Activated B cell treated with CpG ODN at 0.5 μM for 24 hours (primary cell): ENCODE measurements around the gene CDC42EP3. TPM values are rescaled to one million over a fixed set of nuclear protein-coding genes. Genes with fewer than 3 reads are reported as not detected.

Source experiments
- ATAC-seq: fragments of 200-7000 bp; cut with Tn5 transposase; one replicate; pipeline ENCODE4 v1.10.0; 2021; ENCODE audit warnings: low read depth, mild to moderate bottlenecking, moderate library complexity
- CTCF ChIA-PET: fragments of 350-600 bp; sonication (Branson Sonifier 250); formaldehyde crosslinking; loops from one replicate; lab custom pipeline; 2021; ENCODE audit warnings: antibody characterized with exemption; lab: Charles Lee
- POLR2A ChIA-PET: fragments of 350-600 bp; sonication (Branson Sonifier 250); formaldehyde crosslinking; loops from one replicate; lab custom pipeline; 2021; ENCODE audit warnings: antibody characterized with exemption; lab: Charles Lee
- DNase-seq: peaks from one replicate; pipeline ENCODE4 v3.0.0; 2022
- H3K27ac Mint-ChIP-seq: one replicate; pipeline ENCODE4 v1.8.0; 2020; ENCODE audit warnings: mixed read lengths
- H3K27me3 Mint-ChIP-seq: one replicate; pipeline ENCODE4 v1.8.0; 2021; ENCODE audit warnings: mixed read lengths
- H3K36me3 Mint-ChIP-seq: one replicate; pipeline ENCODE4 v1.8.0; 2021; ENCODE audit warnings: low read depth, mixed read lengths
- H3K4me1 Mint-ChIP-seq: one replicate; pipeline ENCODE4 v1.8.0; 2021; ENCODE audit warnings: mixed read lengths
- H3K4me3 Mint-ChIP-seq: one replicate; pipeline ENCODE4 v1.8.0; 2020; ENCODE audit warnings: mild to moderate bottlenecking, mixed read lengths
- H3K9me3 Mint-ChIP-seq: one replicate; pipeline ENCODE4 v1.8.0; 2020; ENCODE audit warnings: mixed read lengths
- intact Hi-C: fragments of 100-400 bp; cut with micrococcal nuclease; formaldehyde crosslinking; loops from one replicate; pipeline ENCODE4 v1.15.1; 2024
- total RNA-seq: library from RNA; stranded (reverse); gene quantifications from 2 replicates; pipeline ENCODE4 v1.2.3, GENCODE V29; 2022
- TF ChIP-seq, protein P1 (sequence below): fragments of 200-600 bp; IDR thresholded peaks from one replicate; pipeline ENCODE4 v1.8.0; 2022; ENCODE audit warnings: antibody characterized with exemption, mild to moderate bottlenecking

CDC42EP3 gene
- total RNA-seq, 1 donor from 2014 or later: 33.2 TPM

DNA sequence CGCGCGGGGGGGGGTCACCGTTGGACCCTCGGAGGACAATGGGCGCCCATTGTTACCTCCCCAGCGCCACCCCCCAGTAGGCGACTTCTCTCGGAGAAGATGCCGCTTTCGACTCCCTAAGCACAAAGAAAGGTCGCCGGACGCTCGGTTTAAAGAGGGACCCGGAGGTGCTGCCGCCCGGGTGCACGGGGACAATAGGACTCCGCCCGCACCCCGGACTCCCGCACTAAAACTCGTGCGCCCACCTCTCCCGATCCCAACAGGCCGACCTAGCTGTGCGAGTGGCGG, 318 bp upstream of the CDC42EP3 start:
- ATAC-seq (peak; percentile 25), DNase-seq (no peak)
- ChIA-PET POLR2A (interaction anchor here (0.8 to 7.3 kb wide), 12 partner anchors 10 to 281 kb away, joined by 3 to 106 read pairs (median 4); no protein-coding TSS in a partner anchor), CTCF (interaction anchor here (1.2 to 2.4 kb wide), 3 partner anchors 28 to 257 kb away, joined by 3 to 10 read pairs (median 5); no protein-coding TSS in a partner anchor)
- Mint-ChIP-seq H3K27ac (peak overlapping the region; percentile 84), H3K4me1 (peaks cover 56% of the 10 kb centered on the region), H3K4me3 (peak overlapping the region; percentile 90), H3K36me3 (peaks cover 12% of the 10 kb centered on the region), H3K27me3 (no peaks in the 10 kb centered on the region), H3K9me3 (no peaks in the 10 kb centered on the region)
- intact Hi-C loops: loop anchor here (1.0 to 5.0 kb wide), 6 partner anchors 36 to 279 kb away; no protein-coding TSS in a partner anchor
- TF ChIP-seq, protein P1, sequence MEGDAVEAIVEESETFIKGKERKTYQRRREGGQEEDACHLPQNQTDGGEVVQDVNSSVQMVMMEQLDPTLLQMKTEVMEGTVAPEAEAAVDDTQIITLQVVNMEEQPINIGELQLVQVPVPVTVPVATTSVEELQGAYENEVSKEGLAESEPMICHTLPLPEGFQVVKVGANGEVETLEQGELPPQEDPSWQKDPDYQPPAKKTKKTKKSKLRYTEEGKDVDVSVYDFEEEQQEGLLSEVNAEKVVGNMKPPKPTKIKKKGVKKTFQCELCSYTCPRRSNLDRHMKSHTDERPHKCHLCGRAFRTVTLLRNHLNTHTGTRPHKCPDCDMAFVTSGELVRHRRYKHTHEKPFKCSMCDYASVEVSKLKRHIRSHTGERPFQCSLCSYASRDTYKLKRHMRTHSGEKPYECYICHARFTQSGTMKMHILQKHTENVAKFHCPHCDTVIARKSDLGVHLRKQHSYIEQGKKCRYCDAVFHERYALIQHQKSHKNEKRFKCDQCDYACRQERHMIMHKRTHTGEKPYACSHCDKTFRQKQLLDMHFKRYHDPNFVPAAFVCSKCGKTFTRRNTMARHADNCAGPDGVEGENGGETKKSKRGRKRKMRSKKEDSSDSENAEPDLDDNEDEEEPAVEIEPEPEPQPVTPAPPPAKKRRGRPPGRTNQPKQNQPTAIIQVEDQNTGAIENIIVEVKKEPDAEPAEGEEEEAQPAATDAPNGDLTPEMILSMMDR: no peak

DNA sequence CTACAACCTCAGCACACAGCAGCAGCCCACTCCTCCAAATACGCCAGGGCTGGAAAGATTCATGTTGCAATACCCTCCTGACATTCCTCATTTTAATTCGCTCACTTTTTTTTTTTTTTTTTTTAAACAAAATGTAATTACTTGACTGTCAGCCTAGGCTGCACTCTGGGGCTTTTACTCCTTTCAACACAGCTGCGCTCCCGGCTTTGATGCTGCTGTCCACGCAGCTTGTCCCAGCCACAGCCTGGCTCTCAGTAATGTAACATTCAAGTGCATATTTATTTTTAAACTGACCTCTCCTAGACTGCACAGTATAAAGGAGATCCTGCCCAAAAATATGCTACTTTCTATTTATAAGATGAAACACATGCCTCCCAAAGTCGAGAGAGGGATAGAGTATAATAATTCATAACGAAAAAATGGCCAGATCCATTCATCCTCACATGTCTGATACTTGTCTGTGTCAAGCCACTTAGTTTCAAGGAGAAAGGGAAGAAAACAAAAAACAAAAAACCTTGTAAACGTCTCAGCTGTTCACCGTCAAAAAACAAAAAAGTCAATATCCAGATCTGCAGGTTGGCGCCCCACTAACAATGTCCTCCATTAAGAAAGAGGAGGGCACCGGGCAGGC, 949 bp downstream of the CDC42EP3 start:
- intact Hi-C loops: loop anchor here (1.0 to 5.0 kb wide), 4 partner anchors 15 to 278 kb away; no protein-coding TSS in a partner anchor
- POLR2A ChIA-PET: interaction anchor here (0.5 to 7.3 kb wide), 14 partner anchors 8 to 586 kb away, joined by 3 to 106 read pairs (median 3); partner anchors contain the start of genes GPATCH11 and HEATR5B
- no peak for DNase-seq
- peaks cover 17% of the 10 kb centered on the region for H3K36me3 Mint-ChIP-seq
- H3K27me3 Mint-ChIP-seq: no peaks in the 10 kb centered on the region
- peaks cover 66% of the 10 kb centered on the region for H3K4me1 Mint-ChIP-seq
- TF ChIP-seq, protein P1: no peak
- H3K27ac Mint-ChIP-seq: peak overlapping the region; percentile 86
- CTCF ChIA-PET: interaction anchor here (0.9 to 1.3 kb wide), 2 partner anchors 16 to 162 kb away, joined by 3 to 6 read pairs; no protein-coding TSS in a partner anchor
- no peaks in the 10 kb centered on the region for H3K9me3 Mint-ChIP-seq
- H3K4me3 Mint-ChIP-seq: peak overlapping the region; percentile 96
- no peak for ATAC-seq

DNA sequence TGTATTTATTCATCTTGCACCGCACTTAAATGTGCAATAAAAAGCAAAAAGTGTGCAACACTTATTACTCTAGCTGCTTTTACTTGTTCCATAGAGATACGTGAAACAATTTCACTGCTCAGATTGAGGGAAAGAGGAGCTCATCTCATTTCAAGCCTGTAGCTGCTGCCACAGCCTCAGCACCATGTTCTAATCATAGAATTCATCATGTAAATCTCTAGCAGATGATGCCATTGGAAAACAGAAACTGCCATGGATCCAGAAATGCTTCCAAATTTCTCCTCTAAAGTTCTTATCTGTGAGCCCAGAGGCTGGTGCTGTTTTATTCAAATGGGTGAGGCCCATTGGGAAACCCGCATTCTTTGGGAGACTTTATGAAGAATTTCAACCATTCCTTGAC, 2.0 kb downstream of the CDC42EP3 start:
- peak overlapping the region; percentile 96 for H3K4me3 Mint-ChIP-seq
- H3K4me1 Mint-ChIP-seq: peaks cover 66% of the 10 kb centered on the region
- ATAC-seq: no peak
- H3K9me3 Mint-ChIP-seq: no peaks in the 10 kb centered on the region
- ChIA-PET CTCF (interaction anchor here (0.6 kb wide), 1 partner anchor 12 kb away, joined by 3 read pairs; no protein-coding TSS in a partner anchor), POLR2A (interaction anchor here (1.6 to 7.3 kb wide), 3 partner anchors 14 to 45 kb away, joined by 5 to 106 read pairs (median 32); no protein-coding TSS in a partner anchor)
- DNase-seq: no peak
- H3K36me3 Mint-ChIP-seq: peaks cover 18% of the 10 kb centered on the region
- intact Hi-C loops: no loop called here
- peak overlapping the region; percentile 86 for H3K27ac Mint-ChIP-seq
- no peaks in the 10 kb centered on the region for H3K27me3 Mint-ChIP-seq
- TF ChIP-seq, protein P1: no peak

DNA sequence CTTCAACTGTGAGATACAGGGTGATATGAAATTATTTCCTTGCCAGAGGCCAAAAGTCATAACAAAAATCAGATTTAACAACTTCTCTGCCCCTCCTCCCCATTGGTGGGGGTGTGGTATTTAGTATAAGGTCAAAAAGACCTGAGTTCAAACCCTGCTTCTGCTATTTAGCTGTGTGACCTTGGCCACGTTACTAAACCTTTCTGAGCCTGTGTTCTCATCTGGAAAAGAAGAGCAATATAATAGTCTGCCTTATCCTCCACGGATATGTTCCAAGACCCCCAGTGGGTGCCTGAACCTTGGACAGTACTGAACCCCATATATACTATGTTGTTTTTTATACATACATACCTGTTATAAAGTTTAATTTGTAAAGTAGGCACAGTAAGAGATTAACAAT, 3.7 kb downstream of the CDC42EP3 start:
- ATAC-seq: no peak
- Mint-ChIP-seq H3K4me3 (no peak overlapping the region), H3K4me1 (peaks cover 73% of the 10 kb centered on the region), H3K9me3 (no peaks in the 10 kb centered on the region), H3K27me3 (no peaks in the 10 kb centered on the region), H3K36me3 (peaks cover 30% of the 10 kb centered on the region), H3K27ac (peak overlapping the region; percentile 46)
- intact Hi-C loops: no loop called here
- DNase-seq: no peak
- POLR2A ChIA-PET: interaction anchor here (2.1 kb wide), 1 partner anchor 11 kb away, joined by 13 read pairs; no protein-coding TSS in a partner anchor
- CTCF ChIA-PET: no interaction called here
- TF ChIP-seq, protein P1: no peak

DNA sequence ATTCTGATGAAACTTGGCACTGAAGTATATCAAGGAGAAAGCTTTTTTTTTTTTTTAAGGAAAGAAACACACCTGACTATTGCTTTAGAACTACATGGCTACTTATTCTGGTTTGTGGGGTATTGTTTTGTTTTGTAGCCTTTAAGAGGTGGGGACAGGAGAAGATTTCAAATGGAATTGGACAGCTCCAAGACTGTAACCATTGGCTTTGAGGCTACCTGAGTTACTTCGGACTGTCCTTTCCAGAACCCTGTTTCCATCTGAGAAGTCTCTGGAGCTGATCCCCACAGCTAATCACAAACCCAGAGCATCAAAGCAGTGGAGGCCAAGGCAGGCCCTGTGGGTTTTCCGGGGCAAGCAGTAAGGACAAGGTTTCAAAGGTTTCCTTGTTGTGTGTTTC, 4.7 kb downstream of the CDC42EP3 start:
- intact Hi-C loops: no loop called here
- CTCF ChIA-PET: interaction anchor here (0.9 to 2.0 kb wide), 4 partner anchors 14 to 248 kb away, joined by 3 to 6 read pairs (median 3); no protein-coding TSS in a partner anchor
- Mint-ChIP-seq H3K9me3 (no peaks in the 10 kb centered on the region), H3K36me3 (peaks cover 37% of the 10 kb centered on the region), H3K4me3 (no peak overlapping the region), H3K27ac (peak overlapping the region; percentile 39), H3K4me1 (peaks cover 78% of the 10 kb centered on the region), H3K27me3 (no peaks in the 10 kb centered on the region)
- TF ChIP-seq, protein P1: no peak
- POLR2A ChIA-PET: interaction anchor here (0.9 to 2.1 kb wide), 3 partner anchors 10 to 277 kb away, joined by 3 to 13 read pairs (median 7); no protein-coding TSS in a partner anchor
- no peak for ATAC-seq
- DNase-seq: no peak
